IPS-18c (cell line): ENCODE results near the gene PGLYRP4.
"Not testable (repeated sequence)": the region's sequence is repeated elsewhere in the genome, so short reads cannot be mapped to it uniquely, and the experiment has no call there.

Source experiments
- H3K4me3 ChIP-seq: 2 replicates; pipeline ENCODE4 v1.7.0; 2013; ENCODE audit warnings: low read depth, mild to moderate bottlenecking, low read length, moderate library complexity; ENCODE audit not compliant: insufficient read depth
- H3K9me3 ChIP-seq: one replicate; pipeline ENCODE4 v1.6.1; 2013; ENCODE audit warnings: mild to moderate bottlenecking, low read length, moderate library complexity; ENCODE audit not compliant: control insufficient read depth, insufficient read depth

The PGLYRP4 gene

DNA sequence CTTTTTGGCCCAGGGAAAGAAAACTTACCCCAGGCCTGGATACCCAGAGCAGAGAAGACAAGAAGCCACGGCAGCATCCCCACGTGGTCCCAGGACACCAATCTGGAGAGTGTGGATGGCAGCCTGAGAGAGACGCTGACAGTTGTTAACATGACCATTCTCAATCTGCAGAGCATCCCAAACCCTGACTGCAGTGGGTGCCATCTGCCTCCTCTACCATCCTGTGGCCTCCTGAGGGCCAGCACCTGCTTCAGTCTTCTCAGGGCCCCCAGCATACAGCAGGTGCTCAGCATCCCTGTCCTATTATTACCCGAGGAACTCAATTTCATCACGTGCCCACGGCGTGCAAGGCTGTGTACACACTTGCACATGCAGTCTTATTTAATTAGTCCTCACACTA, 785 bp downstream of the PGLYRP4 start:
- no peaks in the 10 kb centered on the region for H3K9me3 ChIP-seq

DNA sequence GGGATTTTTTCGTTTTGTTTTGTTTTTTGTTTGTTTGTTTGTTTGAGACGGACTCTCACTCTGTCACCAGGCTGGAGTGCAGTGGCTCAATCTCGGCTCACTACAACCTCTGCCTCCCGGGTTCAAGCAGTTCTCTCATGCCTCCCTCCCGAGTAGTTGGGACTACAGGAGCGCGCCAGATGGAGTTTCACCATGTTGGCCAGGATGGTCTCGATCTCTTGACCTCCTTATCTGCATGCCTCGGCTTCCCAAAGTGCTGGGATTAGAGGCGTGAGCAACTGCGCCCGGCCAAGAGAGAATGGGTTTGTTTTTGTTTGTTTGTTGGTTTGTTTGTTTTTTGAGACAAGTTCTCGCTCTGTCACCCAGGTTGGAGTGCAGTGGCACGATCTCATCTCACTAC, 1.6 kb downstream of the PGLYRP4 start:
- H3K9me3 ChIP-seq, H3K4me3 ChIP-seq: not testable (repeated sequence)

More for the DNA sequence above, 785 bp downstream of the PGLYRP4 start:
- no peak overlapping the region for H3K4me3 ChIP-seq

DNA sequence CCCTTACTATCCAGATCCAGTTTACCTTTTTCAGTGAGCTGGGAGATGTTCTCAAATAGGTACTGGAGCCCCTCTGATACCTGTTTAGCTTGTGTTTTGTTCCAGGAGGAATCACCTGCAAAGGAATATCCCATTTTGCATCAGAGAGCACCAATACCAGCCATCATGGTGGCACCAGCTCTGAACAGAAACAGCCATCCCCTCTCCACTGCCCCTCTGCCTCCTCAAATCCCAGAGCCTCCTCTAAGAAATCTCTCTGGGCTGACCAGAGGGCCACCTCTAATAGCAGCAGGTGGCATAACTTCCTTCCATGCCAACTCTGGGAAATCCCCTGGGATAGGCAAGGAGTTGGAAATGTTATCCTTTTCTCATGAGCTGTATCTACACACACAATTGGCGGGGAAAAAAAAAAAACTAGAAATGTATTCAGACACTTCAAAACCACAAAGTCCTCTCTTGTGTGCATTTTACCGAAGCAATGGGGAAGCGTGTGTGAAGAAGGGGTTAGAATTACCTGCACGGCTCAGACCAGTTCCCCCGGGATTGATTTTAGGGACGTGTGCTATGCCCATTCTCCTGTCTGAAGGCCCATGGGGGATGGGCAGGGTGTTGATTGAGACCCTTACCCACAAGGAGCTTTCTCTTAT, 2.4 kb downstream of the PGLYRP4 start:
- no peaks in the 10 kb centered on the region for H3K9me3 ChIP-seq

DNA sequence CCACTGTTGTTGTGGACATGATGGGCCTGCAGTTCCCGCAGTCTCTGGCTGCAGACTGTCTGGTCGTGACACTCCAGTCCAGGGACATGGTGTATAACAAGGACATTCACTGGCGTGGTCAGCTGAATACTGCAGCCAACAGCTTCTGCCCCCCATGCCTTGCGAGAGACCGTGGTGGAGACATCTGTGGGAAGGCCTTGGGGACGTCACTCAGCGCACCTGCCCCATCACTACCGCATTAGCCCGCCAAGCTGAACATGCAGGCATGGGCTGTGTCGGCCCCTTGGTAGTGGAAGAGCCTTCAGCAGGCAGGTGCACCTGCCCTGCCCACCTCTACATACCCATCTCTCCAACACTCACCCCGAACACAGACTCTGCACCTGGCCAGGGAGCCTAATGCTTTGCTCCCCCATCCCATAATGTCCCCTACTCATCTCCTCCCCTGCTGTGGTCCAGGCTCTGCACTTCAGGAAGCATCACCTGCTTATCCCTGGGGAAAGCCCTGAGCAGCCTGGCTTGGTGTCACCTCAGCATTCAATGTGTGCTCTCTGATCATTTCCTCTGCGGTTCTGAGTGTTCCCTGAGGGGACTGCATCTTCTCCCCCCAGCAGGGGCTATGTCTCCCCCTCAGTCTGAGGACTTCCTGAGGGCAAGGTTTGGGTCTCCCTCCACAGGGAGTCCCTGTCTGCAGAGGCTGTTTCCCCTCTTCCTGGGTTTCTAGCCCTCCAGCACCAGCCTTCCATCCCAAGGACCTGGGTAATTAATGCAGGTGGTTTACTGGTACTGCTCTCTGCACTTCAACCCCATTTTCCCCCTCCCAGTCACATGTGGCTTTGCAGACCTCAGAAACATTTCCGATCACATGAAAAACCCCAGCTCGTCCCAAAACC, 3.2 kb downstream of the PGLYRP4 start:
- H3K4me3 ChIP-seq = no peak overlapping the region
- no peaks in the 10 kb centered on the region for H3K9me3 ChIP-seq

More for the DNA sequence above, 2.4 kb downstream of the PGLYRP4 start:
- H3K4me3 ChIP-seq = no peak overlapping the region

DNA sequence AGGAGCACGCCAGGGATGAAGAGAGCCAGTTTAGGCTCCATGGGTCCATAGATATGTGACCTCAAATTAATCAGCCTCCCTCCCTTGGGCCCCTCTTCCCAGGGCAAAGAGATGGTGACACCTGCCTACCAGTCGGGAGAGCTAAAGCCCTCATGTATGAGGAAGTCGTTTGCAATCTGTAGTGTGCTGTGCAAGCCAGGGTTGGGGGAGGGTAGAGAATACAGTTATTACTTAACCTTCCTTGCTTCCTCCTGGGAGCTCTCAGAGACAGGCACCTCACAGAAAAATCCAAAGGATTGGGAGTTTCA, 4.0 kb downstream of the PGLYRP4 start:
- H3K9me3 ChIP-seq = no peaks in the 10 kb centered on the region

DNA sequence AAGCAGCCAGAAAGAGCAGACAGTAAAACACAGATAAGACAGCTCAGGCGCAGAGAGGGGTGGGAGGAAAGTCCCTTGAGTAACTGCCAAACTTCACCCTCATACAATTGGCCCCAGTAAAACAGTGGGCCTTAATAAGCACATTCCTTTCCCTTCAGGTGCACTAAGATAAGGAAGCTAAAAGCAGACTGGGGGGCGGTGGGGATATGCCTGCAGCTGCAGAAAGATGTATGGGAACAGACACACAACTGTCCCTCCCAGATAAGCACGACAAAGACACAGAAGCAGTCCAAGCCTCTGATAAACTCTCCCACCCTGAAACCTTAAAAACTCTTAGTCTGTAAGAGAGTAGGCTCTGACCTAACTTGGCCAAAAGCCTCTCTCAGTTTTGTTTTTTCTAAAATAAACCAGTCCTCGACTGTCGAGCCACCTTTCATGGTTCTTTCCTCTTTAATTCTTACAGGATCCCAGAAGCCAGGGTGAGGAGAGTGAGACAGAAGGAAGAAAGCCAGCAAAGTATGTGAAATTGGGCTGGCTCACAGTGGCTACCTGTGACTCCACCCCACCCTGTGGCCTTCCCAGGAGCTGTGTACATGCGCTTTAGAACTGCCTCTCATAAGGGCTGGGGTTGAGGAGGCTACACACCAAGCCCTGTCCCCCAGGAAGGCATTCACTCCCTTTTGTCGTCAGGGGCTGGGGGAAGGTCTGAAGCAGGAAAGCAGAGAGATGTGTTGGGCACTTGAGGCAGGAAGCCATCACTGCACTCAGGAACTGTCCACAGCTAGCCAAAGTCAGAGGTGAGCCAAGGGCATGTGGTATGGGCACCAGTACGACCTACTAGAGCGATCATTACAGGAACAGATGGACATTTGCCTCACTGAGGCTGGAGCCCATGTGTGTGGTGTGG, 4.6 kb downstream of the PGLYRP4 start:
- H3K4me3 ChIP-seq = no peak overlapping the region
- H3K9me3 ChIP-seq = no peaks in the 10 kb centered on the region

More for the DNA sequence above, 4.0 kb downstream of the PGLYRP4 start:
- H3K4me3 ChIP-seq = no peak overlapping the region

DNA sequence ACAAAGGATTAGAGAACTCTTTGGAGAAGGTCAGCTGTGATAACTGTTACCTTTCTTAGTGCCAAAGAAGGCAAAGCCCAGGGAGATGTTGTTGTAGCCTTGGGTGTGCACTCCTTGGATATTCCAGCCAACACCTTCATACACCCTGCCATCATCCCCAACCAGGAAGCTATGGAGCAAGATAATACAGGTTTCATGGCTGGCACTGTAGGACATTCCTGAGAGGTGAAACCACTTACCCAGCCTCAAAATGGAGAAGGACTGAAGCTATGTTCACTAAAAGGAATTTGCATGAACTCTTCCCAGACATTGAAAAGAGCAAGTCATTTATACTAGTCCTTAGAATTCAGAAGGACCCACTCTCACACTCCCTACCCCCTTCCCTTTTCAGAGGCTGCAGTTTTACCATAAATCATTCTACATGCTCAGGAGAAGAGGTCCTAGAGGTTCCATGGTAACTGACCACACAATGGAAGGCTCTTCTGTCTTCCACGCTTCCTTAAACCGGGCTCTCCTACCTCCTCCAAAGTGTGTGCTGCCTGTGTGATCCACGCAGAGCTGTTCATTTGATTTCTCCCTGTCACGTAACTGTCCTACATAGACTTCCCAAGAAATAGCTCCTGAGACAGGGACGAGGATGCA, 5.5 kb downstream of the PGLYRP4 start:
- Histone ChIP-seq H3K4me3 (no peak overlapping the region), H3K9me3 (no peaks in the 10 kb centered on the region)

DNA sequence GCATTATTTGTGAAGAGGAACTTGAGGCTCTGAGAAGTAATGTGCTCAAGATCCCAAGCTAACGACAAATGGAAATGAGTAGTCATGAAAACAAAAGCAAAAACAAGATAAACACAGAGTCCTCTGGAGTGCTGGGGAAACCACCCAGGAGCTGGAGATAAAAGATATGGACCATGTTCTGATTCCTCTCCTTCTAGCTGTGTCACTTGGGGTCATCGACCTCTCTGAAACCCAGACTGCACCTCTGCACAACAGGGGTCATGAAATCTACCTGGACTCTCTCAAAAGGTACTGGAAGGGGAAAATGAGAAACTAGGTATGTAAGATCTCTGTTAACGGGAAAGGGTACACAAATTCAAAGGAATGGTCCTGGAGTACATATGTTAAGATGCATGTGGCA, 6.5 kb downstream of the PGLYRP4 start:
- Histone ChIP-seq H3K9me3 (no peaks in the 10 kb centered on the region), H3K4me3 (no peak overlapping the region)

DNA sequence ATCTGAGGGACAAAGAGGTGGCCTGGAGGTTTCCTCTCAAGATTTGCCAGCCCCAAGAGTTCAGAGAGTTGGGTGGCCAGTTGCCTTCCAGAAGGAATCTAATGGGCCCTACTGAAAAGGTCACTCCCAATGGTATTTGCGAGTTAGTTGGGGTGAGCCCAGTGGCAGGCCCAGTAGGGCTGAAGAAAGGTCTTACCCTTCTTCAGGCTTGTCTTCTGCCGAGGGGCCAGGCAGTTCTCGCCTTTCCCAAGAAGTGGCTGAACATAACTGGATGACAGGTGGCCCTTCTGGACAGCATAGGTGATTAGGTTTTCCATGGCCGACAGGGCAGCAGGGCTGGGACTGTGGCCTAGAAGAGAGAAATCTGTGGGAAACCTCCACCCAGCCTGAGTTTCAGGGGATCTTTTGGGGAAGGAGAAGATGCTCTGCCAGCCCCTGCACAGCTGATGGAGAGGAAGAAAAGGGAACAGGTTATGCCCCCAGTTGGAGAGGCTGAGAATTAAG, 7.2 kb downstream of the PGLYRP4 start:
- no peak overlapping the region for H3K4me3 ChIP-seq
- no peaks in the 10 kb centered on the region for H3K9me3 ChIP-seq

DNA sequence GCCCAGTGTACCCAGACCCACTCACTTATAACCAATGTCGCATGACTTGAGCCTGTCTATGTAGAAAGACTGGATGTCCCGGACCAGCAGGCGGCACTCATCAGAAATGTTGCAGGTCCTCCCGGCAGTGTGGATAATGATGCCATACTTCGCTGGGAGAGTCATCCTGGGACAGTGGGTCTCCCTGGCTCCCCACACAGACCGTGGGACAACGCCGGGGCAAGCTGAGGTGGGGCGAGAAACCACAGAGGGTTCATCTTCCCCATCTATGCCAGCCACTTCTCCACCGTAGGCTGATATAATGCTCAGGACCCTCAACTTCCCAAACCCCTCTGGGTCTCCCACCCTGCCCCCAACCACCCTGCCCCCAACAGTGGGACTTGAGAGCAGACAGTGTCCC, 8.3 kb downstream of the PGLYRP4 start:
- Histone ChIP-seq H3K4me3 (no peak overlapping the region), H3K9me3 (no peaks in the 10 kb centered on the region)

DNA sequence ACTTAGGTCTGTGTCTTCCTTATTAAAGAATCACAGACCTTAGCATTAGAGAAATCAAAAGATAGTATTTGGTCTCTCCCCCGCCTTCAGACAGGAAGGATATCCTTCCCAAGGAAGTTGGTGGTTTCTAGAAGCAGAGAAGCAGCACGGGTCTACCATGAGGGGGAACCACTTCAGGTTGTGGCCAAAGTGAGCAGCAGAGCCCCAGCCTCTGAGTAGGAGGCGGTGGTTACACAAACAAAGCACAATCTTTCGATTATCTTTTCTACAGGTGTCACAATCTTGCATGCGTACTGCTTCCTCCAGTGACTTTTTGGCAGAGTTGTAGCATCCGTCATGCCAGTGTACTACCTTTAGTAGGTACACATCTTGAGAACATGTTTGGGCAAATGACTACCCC, 8.8 kb downstream of the PGLYRP4 start:
- Histone ChIP-seq H3K4me3 (no peak overlapping the region), H3K9me3 (no peaks in the 10 kb centered on the region)

DNA sequence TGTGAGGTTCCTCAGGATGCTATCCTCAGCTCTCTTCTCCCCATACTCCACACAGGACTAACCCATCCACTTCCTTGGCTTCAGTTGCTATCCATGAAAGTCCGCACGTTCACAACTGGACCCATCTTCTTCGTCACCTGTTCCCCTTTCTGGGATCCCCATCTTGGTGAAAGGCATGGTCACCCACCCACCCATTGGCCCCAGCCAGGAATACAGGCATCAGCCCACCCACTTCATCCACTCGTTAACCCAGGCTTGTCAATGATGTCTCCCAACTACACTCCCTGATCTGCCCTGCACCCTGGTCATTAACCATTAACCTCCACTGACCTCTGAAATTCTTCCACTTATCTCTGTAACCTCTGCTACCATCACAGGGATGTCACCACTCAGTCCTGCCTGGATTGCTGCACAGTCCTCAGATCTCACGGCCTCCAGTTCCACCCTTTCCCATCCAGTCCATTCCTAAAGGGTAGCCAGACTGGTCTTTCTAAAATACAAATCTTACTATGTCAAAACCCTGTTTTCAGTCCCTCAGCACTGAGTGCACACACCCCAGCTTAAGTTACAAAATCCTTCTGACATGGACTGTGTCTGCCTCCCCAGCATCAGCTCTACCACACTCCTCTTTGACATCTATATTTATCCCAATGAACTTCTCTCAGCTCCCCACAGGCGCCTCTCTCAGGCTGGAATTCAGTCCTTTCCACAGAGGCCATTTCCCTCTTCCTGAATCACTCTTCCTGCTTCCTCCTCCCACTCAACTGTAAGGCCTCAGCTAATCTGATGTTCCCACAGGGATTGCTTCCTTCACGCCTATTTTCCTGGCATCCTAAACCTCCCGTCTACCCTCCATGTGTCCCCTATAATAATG, 10.4 kb downstream of the PGLYRP4 start:
- Histone ChIP-seq H3K9me3 (no peaks in the 10 kb centered on the region), H3K4me3 (no peak overlapping the region)

DNA sequence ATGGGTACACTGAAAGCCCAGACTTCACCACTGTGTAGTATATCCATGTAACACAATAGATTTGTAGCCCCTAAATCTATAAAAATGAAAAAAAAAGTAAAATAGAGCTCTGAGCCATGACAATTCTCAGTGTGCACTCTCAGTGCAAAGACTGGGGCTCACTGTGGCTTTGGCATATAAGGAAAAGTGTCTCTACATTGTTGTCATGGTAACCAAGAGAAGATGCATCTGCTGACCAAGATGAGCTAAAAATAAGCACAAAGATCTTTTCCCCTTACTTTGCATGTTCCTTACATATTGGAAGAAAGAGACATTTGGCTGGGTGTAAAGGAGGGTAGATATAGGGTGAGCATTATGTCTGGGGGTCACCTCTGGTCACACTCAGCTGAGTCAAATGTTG, 12.0 kb downstream of the PGLYRP4 start:
- Histone ChIP-seq H3K9me3 (no peaks in the 10 kb centered on the region), H3K4me3 (no peak overlapping the region)

DNA sequence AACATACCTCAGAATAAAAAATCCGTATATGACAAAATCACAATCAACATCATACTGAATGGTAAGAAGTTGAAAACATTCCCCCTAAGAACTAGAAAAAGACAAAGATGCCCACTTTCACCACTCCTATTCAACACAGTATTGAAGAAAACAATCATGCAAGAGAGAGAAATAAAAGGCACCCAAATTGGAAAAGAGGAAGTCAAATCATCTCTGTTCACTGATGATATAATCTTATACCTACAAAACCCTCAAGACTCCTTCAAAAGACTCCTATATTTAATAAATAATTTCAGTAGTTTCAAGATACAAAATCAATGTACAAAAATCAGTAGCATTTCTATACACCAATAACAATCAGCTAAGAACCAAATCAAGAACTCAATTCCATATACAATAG, 14.7 kb downstream of the PGLYRP4 start:
- H3K9me3 ChIP-seq = no peaks in the 10 kb centered on the region
- H3K4me3 ChIP-seq = no peak overlapping the region

DNA sequence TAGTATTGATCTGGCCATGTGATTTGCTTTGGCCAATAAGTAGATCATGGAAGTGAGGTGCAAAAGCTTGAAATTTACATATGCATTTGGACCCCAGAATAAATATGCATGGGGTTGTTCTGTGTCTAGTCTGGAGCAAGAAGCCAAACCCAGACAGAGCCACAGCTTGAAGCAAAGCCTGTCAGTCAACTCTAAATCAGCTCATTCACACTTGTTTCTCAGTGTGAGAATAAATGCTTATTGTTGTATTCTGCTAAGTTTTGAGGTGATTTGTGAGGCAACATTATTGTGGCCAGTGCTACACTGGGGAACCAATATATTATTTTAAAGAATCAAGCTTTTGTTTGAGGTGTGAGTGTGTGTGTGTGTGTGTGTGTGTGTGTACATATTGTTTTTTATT, 23.7 kb downstream of the PGLYRP4 start:
- Histone ChIP-seq H3K4me3 (no peak overlapping the region), H3K9me3 (no peaks in the 10 kb centered on the region)

DNA sequence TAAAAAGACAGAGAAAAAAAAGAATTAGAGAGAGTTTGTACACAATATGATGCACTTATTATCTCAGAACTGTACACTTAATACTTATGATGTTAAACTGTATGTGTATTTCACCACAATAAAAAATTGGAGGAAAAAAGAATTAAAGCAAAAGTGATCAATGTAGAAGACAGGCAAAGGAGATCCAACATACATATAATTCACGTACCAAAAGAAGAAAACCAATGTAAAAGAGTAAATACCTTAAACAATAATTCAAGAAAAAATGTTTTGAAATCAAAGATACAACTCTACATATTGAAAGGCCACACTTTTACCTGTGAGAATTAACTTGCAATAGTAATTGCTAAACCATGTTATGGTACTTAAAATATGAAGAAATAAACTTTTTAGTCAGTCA, 26.1 kb downstream of the PGLYRP4 start:
- Histone ChIP-seq H3K9me3 (no peaks in the 10 kb centered on the region), H3K4me3 (no peak overlapping the region)
